Fibroblast of the aortic adventitia (primary cell): ENCODE data around the gene NLGN2. TPM values are rescaled to one million over a fixed set of nuclear protein-coding genes. Genes with fewer than 3 reads are reported as not detected.

Experiments used
- DNase-seq: peaks from one replicate; pipeline ENCODE4 v3.0.0-alpha.2; 2010; ENCODE audit warnings: low read depth
- H3K4me3 ChIP-seq: 2 replicates; pipeline ENCODE4 v1.5.1; 2011; ENCODE audit warnings: low read depth, mild to moderate bottlenecking, control low read depth, low read length, moderate library complexity
- total RNA-seq: library from RNA; depleted of rRNA; stranded (reverse); fragments of >200 nt; gene quantifications from 2 replicates; pipeline ENCODE4 v1.2.3, GENCODE V29; 2012; ENCODE audit warnings: low replicate concordance
- TF ChIP-seq, protein P1 (sequence below): IDR thresholded peaks from 2 replicates; pipeline ENCODE4 v1.5.1; 2011; ENCODE audit warnings: mild to moderate bottlenecking, low read length, control low read depth, inconsistent platforms; ENCODE audit not compliant: insufficient read depth

The NLGN2 gene
- total RNA-seq, 1 donor = 7.0 TPM

- TF ChIP-seq, protein P1, sequence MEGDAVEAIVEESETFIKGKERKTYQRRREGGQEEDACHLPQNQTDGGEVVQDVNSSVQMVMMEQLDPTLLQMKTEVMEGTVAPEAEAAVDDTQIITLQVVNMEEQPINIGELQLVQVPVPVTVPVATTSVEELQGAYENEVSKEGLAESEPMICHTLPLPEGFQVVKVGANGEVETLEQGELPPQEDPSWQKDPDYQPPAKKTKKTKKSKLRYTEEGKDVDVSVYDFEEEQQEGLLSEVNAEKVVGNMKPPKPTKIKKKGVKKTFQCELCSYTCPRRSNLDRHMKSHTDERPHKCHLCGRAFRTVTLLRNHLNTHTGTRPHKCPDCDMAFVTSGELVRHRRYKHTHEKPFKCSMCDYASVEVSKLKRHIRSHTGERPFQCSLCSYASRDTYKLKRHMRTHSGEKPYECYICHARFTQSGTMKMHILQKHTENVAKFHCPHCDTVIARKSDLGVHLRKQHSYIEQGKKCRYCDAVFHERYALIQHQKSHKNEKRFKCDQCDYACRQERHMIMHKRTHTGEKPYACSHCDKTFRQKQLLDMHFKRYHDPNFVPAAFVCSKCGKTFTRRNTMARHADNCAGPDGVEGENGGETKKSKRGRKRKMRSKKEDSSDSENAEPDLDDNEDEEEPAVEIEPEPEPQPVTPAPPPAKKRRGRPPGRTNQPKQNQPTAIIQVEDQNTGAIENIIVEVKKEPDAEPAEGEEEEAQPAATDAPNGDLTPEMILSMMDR = no peak
- no peak overlapping the region for H3K4me3 ChIP-seq
- DNase-seq = no peak
These were observed 61.3 kb downstream of the NLGN2 start for GRCh38 chr17:7468804-7469389.

Other genes starting within 250 kb of the NLGN2 start
- 0.09 and 2.8 TPM in 2 replicates for gene ASGR1, start 228.5 kb upstream of the NLGN2 start, total RNA-seq
- 2.9 and 11.9 TPM in 2 replicates for gene DLG4, start 188.0 kb upstream of the NLGN2 start, total RNA-seq
- 136 and 210 TPM in 2 replicates for gene ACADVL, start 187.9 kb upstream of the NLGN2 start, total RNA-seq
- gene DVL2, start 173.3 kb upstream of the NLGN2 start, total RNA-seq = 67.7 and 102 TPM in 2 replicates
- gene PHF23, start 168.4 kb upstream of the NLGN2 start, total RNA-seq = 26.7 and 40.3 TPM in 2 replicates
- 293 and 420 TPM in 2 replicates for gene GABARAP, start 165.4 kb upstream of the NLGN2 start, total RNA-seq
- gene CTDNEP1, start 156.1 kb upstream of the NLGN2 start, total RNA-seq = 15.3 and 41.2 TPM in 2 replicates
- gene ELP5, start 155.6 kb upstream of the NLGN2 start, total RNA-seq = 31.6 and 35.6 TPM in 2 replicates
- 3.0 TPM in 1 of 2 replicates, not detected in the other for gene CLDN7, start 145.4 kb upstream of the NLGN2 start, total RNA-seq
- 0.18 TPM in 1 of 2 replicates, not detected in the other for gene SLC2A4, start 126.1 kb upstream of the NLGN2 start, total RNA-seq
- gene YBX2, start 113.2 kb upstream of the NLGN2 start, total RNA-seq = not detected in 2 replicates
- gene EIF5A, start 100.2 kb upstream of the NLGN2 start, total RNA-seq = 78.3 and 1,006 TPM in 2 replicates
- 28.4 and 69.1 TPM in 2 replicates for gene GPS2, start 92.5 kb upstream of the NLGN2 start, total RNA-seq
- gene NEURL4, start 78.5 kb upstream of the NLGN2 start, total RNA-seq = 17.4 and 17.7 TPM in 2 replicates
- 0.72 TPM in 1 of 2 replicates, not detected in the other for gene ACAP1, start 71.3 kb upstream of the NLGN2 start, total RNA-seq
- 6.1 and 6.9 TPM in 2 replicates for gene KCTD11, start 55.7 kb upstream of the NLGN2 start, total RNA-seq
- gene TMEM95, start 52.7 kb upstream of the NLGN2 start, total RNA-seq = not detected in 2 replicates
- gene TNK1, start 26.8 kb upstream of the NLGN2 start, total RNA-seq = under 0.01 TPM in 1 of 2 replicates, not detected in the other
- gene PLSCR3, start 13.3 kb upstream of the NLGN2 start, total RNA-seq = 19.5 and 26.9 TPM in 2 replicates
- gene TMEM256, start 3.7 kb upstream of the NLGN2 start, total RNA-seq = 21.7 and 43.7 TPM in 2 replicates
- gene SPEM1, start 12.5 kb downstream of the NLGN2 start, total RNA-seq = not detected in 2 replicates
- not detected in 2 replicates for gene SPEM2, start 17.8 kb downstream of the NLGN2 start, total RNA-seq
- 0.25 TPM in 1 of 2 replicates, not detected in the other for gene SPEM3, start 21.0 kb downstream of the NLGN2 start, total RNA-seq
- gene TMEM102, start 27.6 kb downstream of the NLGN2 start, total RNA-seq = 1.6 and 2.2 TPM in 2 replicates
- 0.36 and 1.7 TPM in 2 replicates for gene FGF11, start 31.7 kb downstream of the NLGN2 start, total RNA-seq
- 4.7 and 6.1 TPM in 2 replicates for gene CHRNB1, start 37.2 kb downstream of the NLGN2 start, total RNA-seq
- gene ZBTB4, start 71.8 kb downstream of the NLGN2 start, total RNA-seq = 37.4 and 45.5 TPM in 2 replicates
- not detected in 2 replicates for gene SLC35G6, start 73.6 kb downstream of the NLGN2 start, total RNA-seq
- gene POLR2A, start 76.5 kb downstream of the NLGN2 start, total RNA-seq = 72.9 and 74.1 TPM in 2 replicates
- gene TNFSF12, start 141.2 kb downstream of the NLGN2 start, total RNA-seq = 10.1 and 14.5 TPM in 2 replicates
- 1.1 and 1.4 TPM in 2 replicates for gene TNFSF13, start 150.9 kb downstream of the NLGN2 start, total RNA-seq
- 14.6 and 60.4 TPM in 2 replicates for gene SENP3, start 154.1 kb downstream of the NLGN2 start, total RNA-seq
- 4.9 and 71.7 TPM in 2 replicates for gene CD68, start 171.8 kb downstream of the NLGN2 start, total RNA-seq
- 32.3 and 127 TPM in 2 replicates for gene MPDU1, start 176.0 kb downstream of the NLGN2 start, total RNA-seq
- gene SOX15, start 182.2 kb downstream of the NLGN2 start, total RNA-seq = 0.57 and 1.4 TPM in 2 replicates
- 27.1 and 33.1 TPM in 2 replicates for gene FXR2, start 207.1 kb downstream of the NLGN2 start, total RNA-seq
- 34.5 and 82.2 TPM in 2 replicates for gene SAT2, start 220.0 kb downstream of the NLGN2 start, total RNA-seq
- 0.25 and 0.36 TPM in 2 replicates for gene SHBG, start 222.3 kb downstream of the NLGN2 start, total RNA-seq
- not detected in 2 replicates for gene ATP1B2, start 243.1 kb downstream of the NLGN2 start, total RNA-seq